NCI-H460 (cell line): ENCODE results near the gene CCM2. TPM values are rescaled to one million over a fixed set of nuclear protein-coding genes. Genes with fewer than 3 reads are reported as not detected.
"Not testable (repeated sequence)": the region's sequence is repeated elsewhere in the genome, so short reads cannot be mapped to it uniquely, and the experiment has no call there.

Experiments used
- DNase-seq: peaks from one replicate; pipeline ENCODE4 v3.0.0-alpha.2; 2016; ENCODE audit warnings: low read depth; ENCODE audit errors: extremely low read depth
- total RNA-seq: library from RNA; depleted of rRNA; stranded (reverse); fragments of >200 nt; shearing (Covaris generic); gene quantifications from 2 replicates; pipeline ENCODE4 v1.2.3, GENCODE V29; 2014

Gene CCM2
- total RNA-seq, 1 experiment from 2014 or later, result 27.4 TPM

- no peak for DNase-seq
These were observed 4.2 kb upstream of the CCM2 start for GRCh38 chr7:44995555-44996493.

GRCh38 chr7:44998153-44998871 is 1.7 kb upstream of the CCM2 start:
- no peak for DNase-seq

GRCh38 chr7:44999245-45000092 is 532 bp upstream of the CCM2 start:
- peak; percentile 99 for DNase-seq

GRCh38 chr7:45001138-45001694 is 1.2 kb downstream of the CCM2 start:
- DNase-seq, result no peak

GRCh38 chr7:45001826-45002225 is 1.8 kb downstream of the CCM2 start:
- no peak for DNase-seq

- DNase-seq, result no peak
These were observed 3.8 kb downstream of the CCM2 start for GRCh38 chr7:45003789-45004188.

- DNase-seq, result no peak
These were observed 7.1 kb downstream of the CCM2 start for GRCh38 chr7:45007106-45007505.

GRCh38 chr7:45007571-45008328 is 7.7 kb downstream of the CCM2 start:
- DNase-seq, result no peak

GRCh38 chr7:45013465-45013967 is 13.5 kb downstream of the CCM2 start:
- no peak for DNase-seq

- DNase-seq, result no peak
These were observed 15.3 kb downstream of the CCM2 start for GRCh38 chr7:45015313-45015712.

GRCh38 chr7:45017253-45017652 is 17.3 kb downstream of the CCM2 start:
- DNase-seq, result no peak

GRCh38 chr7:45020915-45021314 is 20.9 kb downstream of the CCM2 start:
- DNase-seq, result no peak

GRCh38 chr7:45021604-45022296 is 21.7 kb downstream of the CCM2 start:
- DNase-seq, result no peak

GRCh38 chr7:45024126-45024744 is 24.2 kb downstream of the CCM2 start:
- DNase-seq, result no peak

- DNase-seq, result not testable (repeated sequence)
These were observed 25.5 kb downstream of the CCM2 start for GRCh38 chr7:45025473-45025872.

GRCh38 chr7:45026013-45026412 is 26.0 kb downstream of the CCM2 start:
- no peak for DNase-seq

GRCh38 chr7:45026984-45027773 is 27.2 kb downstream of the CCM2 start:
- no peak for DNase-seq

- DNase-seq, result no peak
These were observed 27.7 kb downstream of the CCM2 start for GRCh38 chr7:45027774-45028114.
